ENCODE results near the gene SUDS3. TPM values are rescaled to one million over a fixed set of nuclear protein-coding genes. Genes with fewer than 3 reads are reported as not detected.

The SUDS3 gene
- total RNA-seq, 1 donor from 2014 or later: 42.1 TPM

DNA sequence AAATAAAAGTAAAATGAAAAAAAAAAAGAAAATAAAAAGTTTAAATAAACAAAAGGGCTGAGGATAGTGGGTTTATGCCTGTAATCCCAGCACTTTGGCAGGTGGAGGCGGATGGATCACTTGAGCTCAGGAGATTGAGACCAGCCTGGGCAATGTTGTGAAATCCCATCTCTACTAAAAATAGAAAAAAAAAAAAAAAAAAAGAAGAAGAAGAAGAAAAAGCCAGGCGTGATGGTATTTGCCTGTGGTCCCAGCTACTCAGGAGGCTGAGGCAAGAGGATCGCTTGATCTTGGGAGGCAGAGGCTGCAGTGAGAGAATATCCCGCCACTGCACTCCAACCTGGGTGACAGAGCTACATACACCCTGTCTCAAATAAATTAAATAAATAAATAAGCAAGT is 7.5 kb upstream of the SUDS3 start:
- TF ChIP-seq, protein P1, sequence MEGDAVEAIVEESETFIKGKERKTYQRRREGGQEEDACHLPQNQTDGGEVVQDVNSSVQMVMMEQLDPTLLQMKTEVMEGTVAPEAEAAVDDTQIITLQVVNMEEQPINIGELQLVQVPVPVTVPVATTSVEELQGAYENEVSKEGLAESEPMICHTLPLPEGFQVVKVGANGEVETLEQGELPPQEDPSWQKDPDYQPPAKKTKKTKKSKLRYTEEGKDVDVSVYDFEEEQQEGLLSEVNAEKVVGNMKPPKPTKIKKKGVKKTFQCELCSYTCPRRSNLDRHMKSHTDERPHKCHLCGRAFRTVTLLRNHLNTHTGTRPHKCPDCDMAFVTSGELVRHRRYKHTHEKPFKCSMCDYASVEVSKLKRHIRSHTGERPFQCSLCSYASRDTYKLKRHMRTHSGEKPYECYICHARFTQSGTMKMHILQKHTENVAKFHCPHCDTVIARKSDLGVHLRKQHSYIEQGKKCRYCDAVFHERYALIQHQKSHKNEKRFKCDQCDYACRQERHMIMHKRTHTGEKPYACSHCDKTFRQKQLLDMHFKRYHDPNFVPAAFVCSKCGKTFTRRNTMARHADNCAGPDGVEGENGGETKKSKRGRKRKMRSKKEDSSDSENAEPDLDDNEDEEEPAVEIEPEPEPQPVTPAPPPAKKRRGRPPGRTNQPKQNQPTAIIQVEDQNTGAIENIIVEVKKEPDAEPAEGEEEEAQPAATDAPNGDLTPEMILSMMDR (conservative IDR thresholded peaks at IDR 0.05): no peak
- no peak for DNase-seq (ENCODE audit: extremely low spot score, unreplicated experiment)
- Mint-ChIP-seq H3K4me3 (no peak overlapping the region), H3K36me3 (no peaks in the 10 kb centered on the region), H3K9me3 (no peaks in the 10 kb centered on the region), H3K27ac (no peak overlapping the region), H3K4me1 (ENCODE audit: unreplicated experiment) (peaks cover 5% of the 10 kb centered on the region), H3K27me3 (peaks cover 25% of the 10 kb centered on the region)

DNA sequence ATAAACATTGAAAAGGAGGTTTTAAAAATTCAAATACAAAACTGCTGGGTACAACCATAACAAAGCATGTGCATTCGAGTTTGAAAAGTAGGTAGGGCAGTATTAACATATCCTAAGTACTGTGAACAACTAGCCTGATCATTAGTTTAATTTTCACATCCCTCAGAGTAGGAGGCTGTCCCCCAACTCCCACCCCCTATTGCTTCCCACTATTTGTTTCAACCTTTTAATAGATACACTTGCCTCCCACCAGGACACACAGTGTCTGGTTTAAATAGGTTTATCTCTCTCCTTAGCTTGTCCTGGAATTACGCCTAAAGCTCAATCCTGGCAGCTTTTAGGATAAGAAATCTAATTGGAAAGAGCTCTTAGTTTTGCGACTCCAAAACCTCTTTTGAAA is 5.8 kb upstream of the SUDS3 start:
- Mint-ChIP-seq H3K27me3 (peaks cover 25% of the 10 kb centered on the region), H3K36me3 (no peaks in the 10 kb centered on the region), H3K4me1 (ENCODE audit: unreplicated experiment) (peaks cover 13% of the 10 kb centered on the region), H3K27ac (no peak overlapping the region), H3K9me3 (no peaks in the 10 kb centered on the region), H3K4me3 (peak overlapping the region; percentile 96)
- TF ChIP-seq, protein P1 (conservative IDR thresholded peaks at IDR 0.05): no peak
- DNase-seq (ENCODE audit: extremely low spot score, unreplicated experiment): no peak

DNA sequence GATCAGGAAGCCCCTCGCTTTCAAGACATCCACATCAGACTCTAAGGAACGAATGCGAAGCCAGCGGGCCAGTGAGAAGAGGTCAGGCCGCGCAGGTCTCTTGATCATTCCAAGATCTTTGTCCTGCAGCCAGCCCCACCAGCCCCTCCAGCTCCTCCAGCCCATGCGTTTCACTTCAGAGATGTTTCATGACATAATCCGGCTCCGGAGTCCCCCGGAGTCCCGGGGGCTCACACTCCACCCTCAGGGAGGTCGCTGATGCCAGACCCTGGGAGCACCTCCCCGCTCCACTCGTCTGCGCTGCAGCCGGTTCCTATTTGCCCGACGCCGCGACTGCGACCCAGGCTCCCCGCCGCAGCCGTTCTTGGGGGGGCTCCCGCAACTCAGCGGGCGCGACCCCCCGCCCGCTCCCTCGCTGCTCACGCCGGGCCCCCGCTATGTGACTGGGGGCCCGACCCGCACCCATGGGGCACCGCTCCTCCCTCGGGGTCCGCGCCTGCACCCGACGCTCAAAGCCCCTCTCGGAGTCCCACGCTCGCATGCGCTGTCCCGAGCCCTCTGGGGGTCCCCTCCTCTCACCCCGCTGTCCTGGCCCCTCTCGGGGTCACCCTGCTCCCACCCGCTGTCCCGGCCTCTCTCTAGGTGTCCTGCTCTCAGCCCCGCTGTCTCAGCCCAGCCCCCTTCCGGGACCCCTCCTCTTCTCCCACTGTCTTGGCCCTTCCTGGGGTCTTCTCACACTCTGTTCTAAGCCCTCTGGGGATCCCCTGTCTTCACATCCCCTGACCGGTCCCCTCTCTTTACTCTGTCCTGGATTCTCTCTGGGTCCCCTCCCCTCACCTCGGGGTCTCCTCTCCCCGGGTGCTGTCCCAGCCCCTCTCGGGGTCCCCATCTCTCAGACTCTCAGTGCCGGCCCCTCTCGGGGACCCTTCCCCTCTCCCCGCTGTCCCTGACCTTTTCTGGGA is 4.8 kb upstream of the SUDS3 start:
- Mint-ChIP-seq H3K36me3 (no peaks in the 10 kb centered on the region), H3K4me1 (ENCODE audit: unreplicated experiment) (peaks cover 17% of the 10 kb centered on the region), H3K4me3 (peak overlapping the region; percentile 96), H3K27me3 (peaks cover 25% of the 10 kb centered on the region), H3K27ac (no peak overlapping the region), H3K9me3 (no peaks in the 10 kb centered on the region)
- no peak for DNase-seq (ENCODE audit: extremely low spot score, unreplicated experiment)
- TF ChIP-seq, protein P1 (conservative IDR thresholded peaks at IDR 0.05): no peak

DNA sequence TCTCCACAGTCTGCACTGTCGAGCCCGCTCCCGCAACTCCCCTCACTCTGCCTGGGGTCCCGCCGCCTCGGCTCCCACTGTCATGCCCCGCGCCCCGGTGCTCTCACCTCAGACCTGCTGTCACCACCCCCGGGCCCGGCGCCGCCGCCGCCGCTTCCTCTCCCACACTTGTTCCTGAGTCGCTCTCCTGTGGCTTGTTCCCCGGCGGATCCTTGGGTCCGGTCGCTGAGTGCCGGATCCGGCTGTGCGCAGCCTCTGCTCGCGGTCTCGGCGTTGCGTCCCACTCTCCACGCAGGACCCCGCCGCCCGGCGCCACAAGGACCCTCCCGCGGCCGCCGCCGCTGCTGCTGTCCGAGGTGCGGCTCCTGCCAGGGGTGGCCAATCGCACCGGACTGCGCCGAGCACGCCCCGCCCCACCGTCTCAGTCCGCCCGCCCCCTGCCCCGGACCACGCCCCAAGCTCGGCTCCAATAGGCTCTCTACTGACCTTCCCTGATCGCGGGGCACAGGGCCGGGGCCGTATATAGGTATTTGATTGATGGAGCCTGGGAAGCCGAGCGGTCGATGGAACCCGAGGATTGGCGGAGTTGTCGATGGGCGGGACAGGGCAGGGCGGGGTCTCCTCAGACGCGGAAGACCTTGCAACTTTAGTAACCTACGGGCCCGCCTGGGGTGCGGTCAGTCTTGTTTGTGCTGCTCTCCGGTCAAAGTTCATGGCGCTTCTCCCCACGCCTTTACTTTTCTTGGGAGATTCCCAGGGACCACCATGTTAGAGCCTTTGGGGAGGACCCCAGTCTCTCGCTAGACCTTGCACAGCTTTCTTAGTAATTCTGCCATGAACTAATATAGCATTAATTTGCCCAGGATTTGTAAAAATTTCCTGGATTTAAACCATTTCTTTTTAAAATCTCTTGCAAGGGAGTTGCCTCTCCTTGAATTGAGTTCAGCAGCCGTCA is 3.5 kb upstream of the SUDS3 start, which contains the start of gene TAOK3:
TSS of gene TAOK3 (minus strand) at position 367 of the 955 bp plus-strand sequence. CDS start 117,340 bp downstream, outside the sequence.
- Mint-ChIP-seq H3K27ac (peak within 1 kb of the TSS; percentile 95), H3K27me3 (peaks cover 25% of the 10 kb centered on the region), H3K4me3 (peak within 1 kb of the TSS; percentile 96), H3K36me3 (no peaks in the 10 kb centered on the region), H3K9me3 (no peaks in the 10 kb centered on the region), H3K4me1 (ENCODE audit: unreplicated experiment) (peaks cover 23% of the 10 kb centered on the region)
- peak; percentile 96 for DNase-seq (ENCODE audit: extremely low spot score, unreplicated experiment)
- TF ChIP-seq, protein P1 (conservative IDR thresholded peaks at IDR 0.05): no peak

DNA sequence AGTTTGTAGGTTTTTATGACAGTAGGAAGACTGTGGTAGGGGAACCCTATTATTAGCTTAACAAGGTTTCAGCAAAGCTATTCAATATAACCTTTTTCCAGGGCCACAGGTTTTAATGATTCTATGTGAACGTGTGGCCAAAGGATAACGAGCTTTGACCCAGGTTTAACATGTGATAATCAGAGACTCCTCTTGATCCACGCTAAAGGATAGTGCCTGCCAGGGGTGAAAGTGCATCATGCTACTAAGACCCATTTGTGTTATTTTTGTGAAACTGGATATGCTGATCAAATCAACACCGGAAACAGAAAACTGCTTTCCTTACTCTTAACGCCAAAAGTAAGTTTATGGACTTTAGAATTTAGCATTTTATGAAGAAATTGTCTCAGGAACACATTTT is 2.7 kb upstream of the SUDS3 start:
- no peak for DNase-seq (ENCODE audit: extremely low spot score, unreplicated experiment)
- Mint-ChIP-seq H3K9me3 (no peaks in the 10 kb centered on the region), H3K4me1 (ENCODE audit: unreplicated experiment) (peaks cover 27% of the 10 kb centered on the region), H3K36me3 (no peaks in the 10 kb centered on the region), H3K27ac (peak overlapping the region; percentile 95), H3K4me3 (peak overlapping the region; percentile 96), H3K27me3 (peaks cover 25% of the 10 kb centered on the region)
- TF ChIP-seq, protein P1 (conservative IDR thresholded peaks at IDR 0.05): no peak
